ENCODE measurements around the gene RTF2.
"Not testable (repeated sequence)": the region's sequence is repeated elsewhere in the genome, so short reads cannot be mapped to it uniquely, and the experiment has no call there.

Gene RTF2

DNA sequence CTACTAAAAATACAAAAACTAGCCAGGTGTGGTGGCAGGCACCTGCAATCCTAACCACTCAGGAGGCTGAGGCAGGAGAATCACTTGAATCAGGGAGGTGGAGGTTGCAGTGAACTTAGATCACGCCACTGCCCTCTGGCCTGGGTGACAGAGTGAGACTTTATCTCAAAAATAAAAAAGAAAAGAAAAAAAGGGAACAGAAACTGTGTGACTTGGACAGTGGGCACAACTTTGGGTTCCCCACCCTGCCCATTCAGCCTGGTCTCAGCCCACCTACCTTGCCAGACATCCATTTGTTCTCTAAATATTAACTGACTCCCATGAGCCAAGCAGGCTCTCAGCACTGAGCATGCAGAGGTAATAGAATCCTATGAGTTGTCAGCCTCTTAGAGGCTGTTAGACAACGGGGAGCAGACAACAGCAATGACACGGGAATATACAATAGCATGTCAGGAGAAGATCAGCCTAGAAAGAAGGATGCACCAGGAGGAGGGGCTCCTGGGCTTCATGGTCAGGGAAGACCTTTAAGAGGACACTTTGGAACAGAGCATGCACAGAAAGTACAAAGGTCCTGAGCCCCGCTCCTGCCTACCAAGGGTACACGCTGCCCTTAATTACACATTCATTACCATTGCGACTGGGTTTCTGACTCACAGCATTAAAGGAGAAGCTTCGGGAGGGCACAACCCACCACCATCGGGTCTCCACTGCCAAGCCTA lies 84.6 kb downstream of the RTF2 start:
- DNase-seq (ENCODE audit: low read depth): no peak

GRCh38 chr20:56554869-56555268 lies 86.4 kb downstream of the RTF2 start:
- no peak for DNase-seq (ENCODE audit: low read depth)

GRCh38 chr20:56558968-56559367 lies 90.5 kb downstream of the RTF2 start:
- no peak for DNase-seq (ENCODE audit: low read depth)

GRCh38 chr20:56564526-56564925 lies 96.1 kb downstream of the RTF2 start:
- not testable (repeated sequence) for DNase-seq (ENCODE audit: low read depth)

DNA sequence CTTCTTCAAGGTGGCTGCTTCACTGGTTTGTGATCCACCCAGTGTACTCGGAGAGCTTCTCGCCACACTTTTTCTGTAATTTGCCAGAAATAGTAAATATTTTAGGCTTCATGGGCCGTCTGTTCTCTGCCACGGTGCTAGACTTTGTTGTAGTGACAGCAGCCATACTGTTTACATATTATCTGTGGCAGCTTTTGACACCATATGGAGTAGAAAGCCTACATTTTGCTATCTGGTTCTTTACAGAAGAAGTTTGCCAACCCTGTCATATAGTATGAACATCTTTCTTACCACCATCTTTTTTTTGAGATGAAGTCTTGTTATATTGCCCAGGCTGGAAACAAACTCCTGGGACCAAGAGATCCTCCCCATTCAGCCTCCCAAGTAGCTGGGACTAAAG lies 97.1 kb downstream of the RTF2 start:
- DNase-seq (ENCODE audit: low read depth): no peak

- DNase-seq (ENCODE audit: low read depth): no peak
These were observed 98.2 kb downstream of the RTF2 start for GRCh38 chr20:56566621-56567020.

Data from stimulated activated CD4-positive, alpha-beta T cell treated with anti-CD3 and anti-CD28 coated beads, Interleukin-2, amount 100 ng/mL, for 4 hours (primary cell).